GM19239 (cell line): ENCODE data around the gene PYY.
"Not testable (repeated sequence)": the region's sequence is repeated elsewhere in the genome, so short reads cannot be mapped to it uniquely, and the experiment has no call there.

Source experiments
- DNase-seq: peaks from one replicate; pipeline ENCODE4 v3.0.0; 2011; ENCODE audit warnings: low spot score; ENCODE audit not compliant: insufficient read length
- FAIRE-seq: peaks from 2 replicates; lab custom pipeline; 2011; peaks lifted over from hg19 to GRCh38; lab: Jason Lieb, UNC

Gene PYY

GRCh38 chr17:43950554-43950953, 3.2 kb downstream of the PYY start:
- FAIRE-seq (no peak), DNase-seq (no peak)

DNA sequence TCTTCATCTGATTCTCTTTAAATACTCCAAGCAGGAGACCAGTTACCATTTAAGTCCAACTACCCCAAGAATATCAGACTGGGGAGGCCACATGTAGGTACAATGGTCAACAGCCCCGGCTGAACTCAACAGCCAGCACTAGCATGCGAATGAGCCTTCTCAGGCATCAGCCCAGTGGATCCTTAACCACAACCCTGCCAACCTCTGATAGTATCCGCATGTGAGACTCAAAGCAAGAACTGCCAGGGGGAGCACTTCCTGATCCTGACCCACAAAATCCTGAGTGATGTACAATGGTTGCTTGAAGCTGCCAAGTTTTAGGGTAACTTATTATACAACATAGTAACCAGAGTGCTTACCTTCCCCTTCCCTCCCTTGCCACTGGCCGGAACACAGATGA, 4.0 kb downstream of the PYY start:
- FAIRE-seq (no peak), DNase-seq (no peak)

GRCh38 chr17:43946781-43947180, 7.0 kb downstream of the PYY start:
- FAIRE-seq (no peak), DNase-seq (no peak)

DNA sequence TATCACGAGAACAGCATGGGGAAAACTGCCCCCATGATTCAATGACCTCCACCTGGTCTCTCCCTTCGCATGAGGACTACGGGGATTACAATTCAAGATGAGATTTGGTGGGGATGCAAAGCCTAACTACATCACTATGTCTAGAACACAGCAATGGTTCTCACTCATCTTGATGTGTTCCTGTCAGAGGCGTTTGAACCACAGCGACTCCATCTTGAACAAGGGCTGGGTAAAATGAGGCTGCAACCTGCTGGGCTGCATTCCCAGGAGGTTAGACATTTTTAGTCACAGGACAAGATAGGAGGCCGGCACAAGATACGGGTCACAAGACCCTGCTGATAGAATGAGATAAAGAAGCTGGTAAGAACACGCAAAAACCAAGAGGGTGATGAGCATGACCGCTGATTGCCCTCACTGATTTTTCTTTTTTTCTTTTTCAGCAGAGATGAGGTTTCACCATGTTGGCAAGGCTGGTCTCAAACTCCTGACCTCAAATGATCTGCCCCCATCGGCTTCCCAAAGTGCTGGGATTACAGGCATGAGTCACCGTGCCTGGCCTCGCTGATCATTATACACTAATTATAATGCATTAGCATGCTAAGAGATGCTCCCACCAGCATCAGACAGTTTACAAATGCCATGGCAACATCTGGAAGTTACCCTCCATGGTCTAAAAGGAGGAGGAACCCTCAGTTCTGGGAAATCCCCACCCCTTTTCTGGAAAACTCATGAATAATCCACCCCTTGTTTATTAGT, 8.5 kb downstream of the PYY start:
- no peak for FAIRE-seq
- DNase-seq = no peak

DNA sequence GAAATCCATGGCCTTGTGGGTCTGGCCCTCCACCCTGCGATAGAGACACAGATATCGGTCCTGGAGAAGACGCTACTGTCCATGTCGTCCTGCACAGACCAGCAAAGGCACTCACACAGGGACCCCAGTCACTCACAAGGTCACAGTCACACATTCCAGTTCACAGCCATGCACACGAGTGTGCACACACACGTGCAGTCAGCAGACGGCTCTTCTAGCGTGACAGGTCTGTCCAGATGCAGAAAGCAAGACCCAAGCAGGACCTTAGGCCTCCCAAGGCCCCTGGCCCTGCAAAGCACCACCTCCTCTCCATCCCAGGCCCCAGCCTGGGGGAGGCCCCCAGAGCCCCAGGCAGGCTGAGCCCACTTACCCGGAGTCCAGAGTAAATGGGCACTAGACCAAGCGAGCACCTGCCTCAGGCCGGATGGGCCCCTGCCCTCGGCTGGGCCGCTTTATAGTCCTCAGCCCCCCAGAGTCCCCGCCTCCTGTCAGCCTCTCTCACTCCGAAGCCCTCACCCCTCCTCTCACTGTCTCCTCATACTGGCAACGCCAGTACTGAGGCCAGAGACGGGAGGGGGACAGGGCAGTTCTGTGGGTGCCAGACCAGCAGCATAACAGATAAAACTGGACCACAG, 11.6 kb downstream of the PYY start, which contains the start of gene PPY:
TSS of gene PPY (minus strand) at position 426 of the 635 bp plus-strand sequence. CDS start 822 bp downstream, outside the sequence.
- FAIRE-seq (no peak), DNase-seq (no peak)

- DNase-seq = no peak
- no peak for FAIRE-seq
Observed at GRCh38 chr17:43940630-43941029, 13.1 kb downstream of the PYY start.

DNA sequence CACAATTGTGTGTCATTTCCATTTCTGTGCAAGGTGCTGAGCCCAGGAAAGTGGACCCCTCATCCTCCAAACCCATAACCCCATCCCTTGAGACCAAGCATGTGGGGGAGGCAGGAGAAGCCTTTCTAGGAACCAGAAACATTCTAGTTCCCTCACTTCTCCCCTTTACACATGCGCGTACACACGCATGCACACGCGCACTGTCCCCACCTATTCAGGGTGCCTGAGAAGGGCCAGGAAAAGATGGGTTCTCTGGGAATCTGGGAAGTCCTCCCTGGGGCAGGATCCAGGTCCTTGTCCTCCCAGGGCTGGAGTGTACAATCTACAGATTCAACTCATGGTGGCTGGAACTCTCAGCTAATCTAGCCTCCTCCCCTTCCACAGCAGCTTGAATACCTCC, 13.9 kb downstream of the PYY start:
- FAIRE-seq = no peak
- DNase-seq = no peak

GRCh38 chr17:43939452-43939851, 14.3 kb downstream of the PYY start:
- not testable (repeated sequence) for DNase-seq, FAIRE-seq

DNA sequence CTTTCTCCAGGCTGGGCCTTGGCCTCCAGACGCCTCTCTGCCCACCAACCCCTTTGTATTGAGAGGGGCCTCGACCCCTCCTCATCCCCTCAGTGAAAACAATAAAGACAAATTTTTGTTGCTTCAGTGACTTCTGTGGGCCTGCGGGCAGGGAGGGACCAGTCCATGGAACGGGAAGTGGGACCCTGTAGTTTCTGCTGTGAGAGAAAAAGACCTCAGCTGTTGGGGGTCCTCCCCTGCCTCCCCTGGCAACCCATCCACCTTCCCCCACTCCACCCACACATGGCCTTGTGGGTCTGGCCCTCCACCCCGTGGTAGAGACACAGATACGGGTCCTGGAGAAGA, 14.9 kb downstream of the PYY start:
- DNase-seq (no peak), FAIRE-seq (no peak)

GRCh38 chr17:43936434-43936833, 17.3 kb downstream of the PYY start:
- DNase-seq = no peak

DNA sequence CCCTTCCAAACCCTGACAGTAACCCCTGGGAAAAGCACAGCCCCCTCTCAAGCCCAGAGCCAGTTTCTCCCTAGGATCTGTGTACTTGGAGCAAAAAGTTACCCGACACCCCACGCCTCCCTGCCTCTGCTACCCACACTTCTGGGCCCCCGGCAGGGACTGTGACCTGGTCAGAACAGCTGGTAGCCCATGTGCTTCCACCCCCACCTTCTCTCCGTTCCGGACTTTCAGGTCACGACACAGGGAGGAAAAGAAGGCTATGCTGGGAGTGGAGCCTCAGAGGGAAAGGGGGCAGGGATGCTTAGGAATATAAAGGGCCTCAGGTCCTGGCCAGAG, 17.8 kb downstream of the PYY start:
- FAIRE-seq (no peak), DNase-seq (no peak)

More at GRCh38 chr17:43936434-43936833, 17.3 kb downstream of the PYY start:
- no peak for FAIRE-seq

DNA sequence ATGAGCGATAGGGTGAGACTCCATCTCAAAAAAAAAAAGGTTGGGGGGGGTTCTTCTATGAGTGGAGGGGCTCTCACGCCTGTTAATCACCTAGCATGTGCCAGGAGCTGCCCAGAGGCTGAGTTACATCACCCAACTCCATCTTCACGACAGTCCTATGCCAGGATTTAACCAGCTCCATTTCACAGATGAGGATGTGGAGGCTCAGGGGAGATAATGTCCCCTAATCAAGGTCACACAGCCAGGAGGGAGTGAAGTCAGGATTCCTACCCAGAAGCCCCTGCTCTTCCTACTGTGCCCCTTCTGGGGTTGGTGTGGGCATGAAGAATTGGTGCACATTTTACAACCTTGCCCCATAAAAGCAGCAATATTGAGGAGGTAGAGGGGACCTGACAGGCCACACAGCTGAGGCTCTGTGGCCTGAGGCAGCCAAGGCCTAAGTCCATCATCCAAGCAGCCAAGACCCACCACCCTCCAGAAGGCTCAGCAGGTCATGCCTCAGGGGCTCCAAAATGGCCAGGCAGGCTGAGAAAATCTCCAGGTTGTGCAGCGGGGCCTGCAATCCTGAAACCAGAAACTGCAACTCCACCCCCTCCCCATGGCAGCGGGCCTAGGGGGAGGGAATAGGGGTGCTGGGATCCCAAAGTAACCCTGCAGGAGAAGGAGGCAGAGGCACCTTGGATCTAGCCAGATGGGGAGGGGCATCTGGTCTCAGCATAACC, 18.4 kb downstream of the PYY start:
- DNase-seq (no peak), FAIRE-seq (no peak)

GRCh38 chr17:43932923-43933322, 20.8 kb downstream of the PYY start:
- DNase-seq (no peak), FAIRE-seq (no peak)

DNA sequence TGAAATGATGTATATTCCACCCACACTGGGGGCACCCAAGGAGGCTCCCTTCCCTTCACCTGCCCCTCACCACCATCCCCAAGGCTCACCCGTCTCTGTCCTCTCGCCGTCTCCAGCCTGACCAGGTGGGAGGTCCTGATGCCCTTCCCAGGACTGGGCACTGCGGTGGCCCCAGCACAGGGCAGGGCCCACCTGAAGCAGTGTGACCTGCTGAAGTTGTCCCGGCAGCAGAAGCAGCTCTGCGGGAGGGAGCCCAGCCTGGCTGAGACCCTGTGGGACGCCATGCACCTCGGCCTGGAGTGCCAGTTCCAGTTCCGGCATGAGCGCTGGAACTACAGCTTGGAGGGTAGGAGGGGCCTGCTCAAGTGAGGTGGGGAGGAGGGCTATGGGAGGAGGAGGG, 21.4 kb downstream of the PYY start:
- DNase-seq (no peak), FAIRE-seq (no peak)

- DNase-seq = no peak
- FAIRE-seq = peak; percentile 54
Observed at GRCh38 chr17:43931062-43931571, 22.6 kb downstream of the PYY start.

DNA sequence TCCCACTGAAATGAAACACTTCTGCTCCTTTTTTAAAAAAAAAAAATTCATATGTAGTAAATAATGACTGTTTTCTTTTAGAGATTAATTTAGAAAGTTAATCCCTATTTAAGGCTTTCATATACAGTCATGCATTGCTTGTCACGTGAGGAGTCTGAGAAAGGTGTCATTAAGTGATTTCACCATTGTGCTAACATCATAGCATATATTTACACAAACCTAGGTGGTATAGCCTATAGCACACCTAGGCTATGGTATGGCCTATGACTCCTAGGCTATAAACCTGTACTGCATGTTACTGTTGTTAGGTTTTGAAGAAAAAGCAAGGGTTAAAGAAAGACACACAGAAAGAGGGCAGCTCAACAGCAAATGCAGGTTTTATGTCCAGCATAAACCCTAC, 25.1 kb downstream of the PYY start:
- DNase-seq = no peak
- no peak for FAIRE-seq

DNA sequence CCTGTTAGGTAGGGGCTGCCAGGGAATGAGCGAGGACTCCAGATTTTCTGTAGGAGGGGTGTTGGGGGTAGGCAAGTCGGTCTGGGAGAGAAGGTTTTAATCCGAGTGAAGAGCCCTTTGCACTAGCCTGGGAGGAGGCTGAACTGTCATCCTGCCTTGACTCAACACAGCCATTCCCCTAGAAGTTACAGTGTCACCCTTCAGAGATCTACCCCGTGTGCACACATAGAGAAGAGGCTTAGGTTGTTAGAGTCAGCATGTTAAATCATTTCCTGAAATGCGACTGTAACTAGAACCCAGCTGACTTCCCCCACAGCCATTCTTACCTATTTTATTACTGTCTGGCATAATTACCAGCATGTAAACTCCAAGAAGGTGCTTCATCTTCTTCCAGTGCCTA, 25.8 kb downstream of the PYY start:
- DNase-seq, FAIRE-seq: not testable (repeated sequence)

- DNase-seq (no peak), FAIRE-seq (no peak)
Observed at GRCh38 chr17:43927060-43927864, 26.5 kb downstream of the PYY start.

DNA sequence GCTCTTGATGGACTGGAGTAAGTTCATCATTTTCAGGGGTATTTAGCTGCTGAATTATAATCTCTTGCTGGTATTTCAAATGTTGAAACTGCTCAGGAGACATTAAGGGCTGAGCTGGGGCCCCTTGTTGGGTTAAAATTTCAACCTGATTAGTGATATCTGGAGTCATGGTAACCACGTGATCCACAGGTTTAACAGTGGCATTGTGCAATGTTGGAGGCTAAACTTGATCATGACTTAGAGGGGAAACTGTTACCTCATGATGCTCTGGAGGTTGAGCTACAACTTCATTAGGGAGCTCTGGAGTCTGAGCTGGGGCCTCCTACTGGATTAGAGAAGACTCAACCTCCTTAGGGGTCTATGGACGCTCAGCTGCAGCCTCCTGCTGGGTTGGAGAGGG, 29.2 kb downstream of the PYY start:
- DNase-seq (no peak), FAIRE-seq (peak; percentile 67)

DNA sequence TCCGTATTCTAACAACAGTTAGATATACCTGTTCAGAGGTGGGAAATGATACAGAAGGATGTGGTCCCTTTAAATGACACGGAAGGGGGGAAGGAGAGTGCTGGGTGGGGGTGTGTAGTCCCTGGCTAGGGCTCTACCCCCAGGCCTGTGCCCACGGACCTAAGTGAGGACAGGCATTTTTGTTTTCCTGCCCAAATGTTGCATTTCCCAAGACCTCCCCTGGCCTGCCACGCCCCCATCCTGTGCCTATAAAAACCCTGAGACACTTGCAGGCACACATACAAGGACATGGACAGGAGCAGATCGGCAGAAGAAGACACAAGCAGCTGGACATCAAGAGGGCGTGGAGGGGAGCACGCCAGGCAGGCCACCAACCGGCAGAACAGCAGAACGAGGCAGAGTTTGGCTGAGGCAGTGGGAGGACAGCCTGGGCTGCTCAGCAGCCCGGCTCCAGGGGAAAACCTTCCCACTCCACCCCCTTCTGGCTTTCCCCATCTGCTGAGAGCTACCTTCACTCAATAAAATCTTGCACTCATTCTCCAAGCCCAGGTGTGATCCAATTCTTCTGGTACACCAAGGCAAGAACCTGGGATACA, 33.1 kb downstream of the PYY start:
- no peak for DNase-seq
- no peak for FAIRE-seq
